ENCODE measurements around the gene DSCAM. TPM values are rescaled to one million over a fixed set of nuclear protein-coding genes. Genes with fewer than 3 reads are reported as not detected.

Gene DSCAM
- total and polyA plus RNA-seq, 2 experiments from 2014 or later = 0.07 TPM; not detected in 1

DNA sequence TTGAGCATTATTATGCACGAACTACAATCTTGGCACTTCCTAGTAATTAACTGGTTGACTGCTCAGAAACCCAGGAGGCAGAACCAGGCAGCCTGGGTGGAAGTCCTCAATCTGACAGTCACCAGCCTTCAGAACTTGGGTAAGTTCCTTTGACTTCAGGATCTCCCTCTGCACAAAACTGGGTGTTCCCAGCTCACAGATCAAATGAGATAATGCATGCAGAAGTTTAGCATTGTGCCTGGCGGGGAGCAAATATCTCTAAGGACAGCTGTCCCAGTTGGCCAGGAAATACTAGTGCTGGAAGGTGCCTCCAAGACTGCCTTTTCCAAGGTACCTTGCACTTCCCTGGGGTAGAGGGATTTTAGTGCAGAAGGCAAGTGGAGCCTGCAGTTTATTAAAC is 684.9 kb downstream of the DSCAM start (continued):
- TF ChIP-seq, protein P1, sequence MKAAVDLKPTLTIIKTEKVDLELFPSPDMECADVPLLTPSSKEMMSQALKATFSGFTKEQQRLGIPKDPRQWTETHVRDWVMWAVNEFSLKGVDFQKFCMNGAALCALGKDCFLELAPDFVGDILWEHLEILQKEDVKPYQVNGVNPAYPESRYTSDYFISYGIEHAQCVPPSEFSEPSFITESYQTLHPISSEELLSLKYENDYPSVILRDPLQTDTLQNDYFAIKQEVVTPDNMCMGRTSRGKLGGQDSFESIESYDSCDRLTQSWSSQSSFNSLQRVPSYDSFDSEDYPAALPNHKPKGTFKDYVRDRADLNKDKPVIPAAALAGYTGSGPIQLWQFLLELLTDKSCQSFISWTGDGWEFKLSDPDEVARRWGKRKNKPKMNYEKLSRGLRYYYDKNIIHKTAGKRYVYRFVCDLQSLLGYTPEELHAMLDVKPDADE (IDR thresholded peaks at IDR 0.05) = no peak

DNA sequence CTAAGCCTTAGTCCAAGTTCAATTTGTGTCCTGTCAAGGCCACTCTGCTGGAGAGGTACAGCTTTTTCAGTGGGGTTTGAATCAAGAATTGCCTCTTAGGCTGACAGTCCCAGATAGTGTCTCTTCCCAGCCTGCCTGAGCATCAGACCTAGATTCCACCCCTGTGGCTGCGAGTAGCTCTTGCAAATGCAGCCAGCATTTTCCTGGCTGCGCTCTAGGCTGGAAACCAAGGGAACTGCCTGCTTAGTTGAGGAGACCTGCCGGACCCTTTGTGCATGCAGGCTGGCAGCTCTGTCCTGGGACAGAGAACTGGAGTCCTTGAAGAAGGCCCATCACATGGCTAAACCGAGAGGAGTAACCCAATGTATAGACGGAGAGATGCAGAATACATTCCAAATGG is 686.0 kb downstream of the DSCAM start:
- no peaks in the 10 kb centered on the region for H4K20me1 ChIP-seq (replicated peaks; ENCODE audit: insufficient read depth)
- Mint-ChIP-seq H3K4me3 (no peak overlapping the region), H3K9me3 (peaks cover 52% of the 10 kb centered on the region), H3K27me3 (ENCODE audit: insufficient read depth, low read depth, poor library complexity) (peaks cover 6% of the 10 kb centered on the region), H3K4me1 (peaks cover 2% of the 10 kb centered on the region), H3K27ac (no peak overlapping the region), H3K36me3 (ENCODE audit: low read depth) (peaks cover 5% of the 10 kb centered on the region; the same call in 2 of the 3 replicates)
- no peaks in the 10 kb centered on the region for H3F3A ChIP-seq (replicated peaks; ENCODE audit: low read depth)
- no peaks in the 10 kb centered on the region for H3K4me1 ChIP-seq (ENCODE audit: insufficient read depth)
- H3K4me3 ChIP-seq = no peak overlapping the region
- H3K9me2 ChIP-seq (ENCODE audit: insufficient read depth) = no peaks in the 10 kb centered on the region
- no peak for TF ChIP-seq CREB1 (CRISPR knock-in tag; IDR thresholded peaks at IDR 0.05; ENCODE audit: low read depth)
- no peak for TF ChIP-seq ZNF331 (CRISPR knock-in tag; IDR thresholded peaks at IDR 0.05; ENCODE audit: low read depth)
- TF ChIP-seq STAT1 (IDR thresholded peaks at IDR 0.05; ENCODE audit: unreplicated experiment) = no peak
- TF ChIP-seq EZH2phosphoT487 (IDR thresholded peaks at IDR 0.05; ENCODE audit: unreplicated experiment) = no peak
- TF ChIP-seq JUNB (IDR thresholded peaks at IDR 0.05; ENCODE audit: unreplicated experiment) = no peak
- TF ChIP-seq, protein P2, sequence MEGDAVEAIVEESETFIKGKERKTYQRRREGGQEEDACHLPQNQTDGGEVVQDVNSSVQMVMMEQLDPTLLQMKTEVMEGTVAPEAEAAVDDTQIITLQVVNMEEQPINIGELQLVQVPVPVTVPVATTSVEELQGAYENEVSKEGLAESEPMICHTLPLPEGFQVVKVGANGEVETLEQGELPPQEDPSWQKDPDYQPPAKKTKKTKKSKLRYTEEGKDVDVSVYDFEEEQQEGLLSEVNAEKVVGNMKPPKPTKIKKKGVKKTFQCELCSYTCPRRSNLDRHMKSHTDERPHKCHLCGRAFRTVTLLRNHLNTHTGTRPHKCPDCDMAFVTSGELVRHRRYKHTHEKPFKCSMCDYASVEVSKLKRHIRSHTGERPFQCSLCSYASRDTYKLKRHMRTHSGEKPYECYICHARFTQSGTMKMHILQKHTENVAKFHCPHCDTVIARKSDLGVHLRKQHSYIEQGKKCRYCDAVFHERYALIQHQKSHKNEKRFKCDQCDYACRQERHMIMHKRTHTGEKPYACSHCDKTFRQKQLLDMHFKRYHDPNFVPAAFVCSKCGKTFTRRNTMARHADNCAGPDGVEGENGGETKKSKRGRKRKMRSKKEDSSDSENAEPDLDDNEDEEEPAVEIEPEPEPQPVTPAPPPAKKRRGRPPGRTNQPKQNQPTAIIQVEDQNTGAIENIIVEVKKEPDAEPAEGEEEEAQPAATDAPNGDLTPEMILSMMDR (conservative IDR thresholded peaks at IDR 0.05; ENCODE audit: low read depth in 2 of 2) = no peak
- no peak for TF ChIP-seq POLR2AphosphoS5 (IDR thresholded peaks at IDR 0.05; ENCODE audit: low read depth)
- TF ChIP-seq, protein P1 (IDR thresholded peaks at IDR 0.05) = no peak
- no peak for TF ChIP-seq EZH2 (IDR thresholded peaks at IDR 0.05; ENCODE audit: low read depth, unreplicated experiment)
- TF ChIP-seq, protein P3, sequence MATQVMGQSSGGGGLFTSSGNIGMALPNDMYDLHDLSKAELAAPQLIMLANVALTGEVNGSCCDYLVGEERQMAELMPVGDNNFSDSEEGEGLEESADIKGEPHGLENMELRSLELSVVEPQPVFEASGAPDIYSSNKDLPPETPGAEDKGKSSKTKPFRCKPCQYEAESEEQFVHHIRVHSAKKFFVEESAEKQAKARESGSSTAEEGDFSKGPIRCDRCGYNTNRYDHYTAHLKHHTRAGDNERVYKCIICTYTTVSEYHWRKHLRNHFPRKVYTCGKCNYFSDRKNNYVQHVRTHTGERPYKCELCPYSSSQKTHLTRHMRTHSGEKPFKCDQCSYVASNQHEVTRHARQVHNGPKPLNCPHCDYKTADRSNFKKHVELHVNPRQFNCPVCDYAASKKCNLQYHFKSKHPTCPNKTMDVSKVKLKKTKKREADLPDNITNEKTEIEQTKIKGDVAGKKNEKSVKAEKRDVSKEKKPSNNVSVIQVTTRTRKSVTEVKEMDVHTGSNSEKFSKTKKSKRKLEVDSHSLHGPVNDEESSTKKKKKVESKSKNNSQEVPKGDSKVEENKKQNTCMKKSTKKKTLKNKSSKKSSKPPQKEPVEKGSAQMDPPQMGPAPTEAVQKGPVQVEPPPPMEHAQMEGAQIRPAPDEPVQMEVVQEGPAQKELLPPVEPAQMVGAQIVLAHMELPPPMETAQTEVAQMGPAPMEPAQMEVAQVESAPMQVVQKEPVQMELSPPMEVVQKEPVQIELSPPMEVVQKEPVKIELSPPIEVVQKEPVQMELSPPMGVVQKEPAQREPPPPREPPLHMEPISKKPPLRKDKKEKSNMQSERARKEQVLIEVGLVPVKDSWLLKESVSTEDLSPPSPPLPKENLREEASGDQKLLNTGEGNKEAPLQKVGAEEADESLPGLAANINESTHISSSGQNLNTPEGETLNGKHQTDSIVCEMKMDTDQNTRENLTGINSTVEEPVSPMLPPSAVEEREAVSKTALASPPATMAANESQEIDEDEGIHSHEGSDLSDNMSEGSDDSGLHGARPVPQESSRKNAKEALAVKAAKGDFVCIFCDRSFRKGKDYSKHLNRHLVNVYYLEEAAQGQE (IDR thresholded peaks at IDR 0.05; ENCODE audit: unreplicated experiment) = no peak
- TF ChIP-seq, protein P4, sequence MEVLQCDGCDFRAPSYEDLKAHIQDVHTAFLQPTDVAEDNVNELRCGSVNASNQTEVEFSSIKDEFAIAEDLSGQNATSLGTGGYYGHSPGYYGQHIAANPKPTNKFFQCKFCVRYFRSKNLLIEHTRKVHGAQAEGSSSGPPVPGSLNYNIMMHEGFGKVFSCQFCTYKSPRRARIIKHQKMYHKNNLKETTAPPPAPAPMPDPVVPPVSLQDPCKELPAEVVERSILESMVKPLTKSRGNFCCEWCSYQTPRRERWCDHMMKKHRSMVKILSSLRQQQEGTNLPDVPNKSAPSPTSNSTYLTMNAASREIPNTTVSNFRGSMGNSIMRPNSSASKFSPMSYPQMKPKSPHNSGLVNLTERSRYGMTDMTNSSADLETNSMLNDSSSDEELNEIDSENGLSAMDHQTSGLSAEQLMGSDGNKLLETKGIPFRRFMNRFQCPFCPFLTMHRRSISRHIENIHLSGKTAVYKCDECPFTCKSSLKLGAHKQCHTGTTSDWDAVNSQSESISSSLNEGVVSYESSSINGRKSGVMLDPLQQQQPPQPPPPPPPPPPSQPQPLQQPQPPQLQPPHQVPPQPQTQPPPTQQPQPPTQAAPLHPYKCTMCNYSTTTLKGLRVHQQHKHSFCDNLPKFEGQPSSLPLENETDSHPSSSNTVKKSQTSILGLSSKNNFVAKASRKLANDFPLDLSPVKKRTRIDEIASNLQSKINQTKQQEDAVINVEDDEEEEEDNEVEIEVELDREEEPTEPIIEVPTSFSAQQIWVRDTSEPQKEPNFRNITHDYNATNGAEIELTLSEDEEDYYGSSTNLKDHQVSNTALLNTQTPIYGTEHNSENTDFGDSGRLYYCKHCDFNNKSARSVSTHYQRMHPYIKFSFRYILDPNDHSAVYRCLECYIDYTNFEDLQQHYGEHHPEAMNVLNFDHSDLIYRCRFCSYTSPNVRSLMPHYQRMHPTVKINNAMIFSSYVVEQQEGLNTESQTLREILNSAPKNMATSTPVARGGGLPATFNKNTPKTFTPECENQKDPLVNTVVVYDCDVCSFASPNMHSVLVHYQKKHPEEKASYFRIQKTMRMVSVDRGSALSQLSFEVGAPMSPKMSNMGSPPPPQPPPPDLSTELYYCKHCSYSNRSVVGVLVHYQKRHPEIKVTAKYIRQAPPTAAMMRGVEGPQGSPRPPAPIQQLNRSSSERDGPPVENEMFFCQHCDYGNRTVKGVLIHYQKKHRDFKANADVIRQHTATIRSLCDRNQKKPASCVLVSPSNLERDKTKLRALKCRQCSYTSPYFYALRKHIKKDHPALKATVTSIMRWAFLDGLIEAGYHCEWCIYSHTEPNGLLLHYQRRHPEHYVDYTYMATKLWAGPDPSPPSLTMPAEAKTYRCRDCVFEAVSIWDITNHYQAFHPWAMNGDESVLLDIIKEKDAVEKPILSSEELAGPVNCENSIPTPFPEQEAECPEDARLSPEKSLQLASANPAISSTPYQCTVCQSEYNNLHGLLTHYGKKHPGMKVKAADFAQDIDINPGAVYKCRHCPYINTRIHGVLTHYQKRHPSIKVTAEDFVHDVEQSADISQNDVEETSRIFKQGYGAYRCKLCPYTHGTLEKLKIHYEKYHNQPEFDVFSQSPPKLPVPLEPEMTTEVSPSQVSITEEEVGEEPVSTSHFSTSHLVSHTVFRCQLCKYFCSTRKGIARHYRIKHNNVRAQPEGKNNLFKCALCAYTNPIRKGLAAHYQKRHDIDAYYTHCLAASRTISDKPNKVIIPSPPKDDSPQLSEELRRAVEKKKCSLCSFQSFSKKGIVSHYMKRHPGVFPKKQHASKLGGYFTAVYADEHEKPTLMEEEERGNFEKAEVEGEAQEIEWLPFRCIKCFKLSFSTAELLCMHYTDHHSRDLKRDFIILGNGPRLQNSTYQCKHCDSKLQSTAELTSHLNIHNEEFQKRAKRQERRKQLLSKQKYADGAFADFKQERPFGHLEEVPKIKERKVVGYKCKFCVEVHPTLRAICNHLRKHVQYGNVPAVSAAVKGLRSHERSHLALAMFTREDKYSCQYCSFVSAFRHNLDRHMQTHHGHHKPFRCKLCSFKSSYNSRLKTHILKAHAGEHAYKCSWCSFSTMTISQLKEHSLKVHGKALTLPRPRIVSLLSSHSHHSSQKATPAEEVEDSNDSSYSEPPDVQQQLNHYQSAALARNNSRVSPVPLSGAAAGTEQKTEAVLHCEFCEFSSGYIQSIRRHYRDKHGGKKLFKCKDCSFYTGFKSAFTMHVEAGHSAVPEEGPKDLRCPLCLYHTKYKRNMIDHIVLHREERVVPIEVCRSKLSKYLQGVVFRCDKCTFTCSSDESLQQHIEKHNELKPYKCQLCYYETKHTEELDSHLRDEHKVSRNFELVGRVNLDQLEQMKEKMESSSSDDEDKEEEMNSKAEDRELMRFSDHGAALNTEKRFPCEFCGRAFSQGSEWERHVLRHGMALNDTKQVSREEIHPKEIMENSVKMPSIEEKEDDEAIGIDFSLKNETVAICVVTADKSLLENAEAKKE (CRISPR knock-in tag; IDR thresholded peaks at IDR 0.05) = no peak
- no peak for TF ChIP-seq NANOG (IDR thresholded peaks at IDR 0.05; ENCODE audit: borderline replicate concordance)
- H3K27me3 ChIP-seq (ENCODE audit: insufficient read depth) = no peaks in the 10 kb centered on the region
- DNase-seq (ENCODE audit: low spot score) (no peak), ATAC-seq (peak; percentile 64)
- no peak overlapping the region for H2AFZ ChIP-seq
- H3K79me2 ChIP-seq (replicated peaks; ENCODE audit: insufficient read depth) = no peaks in the 10 kb centered on the region
- no peak overlapping the region for H3K27ac ChIP-seq (ENCODE audit: low read depth)
- H3K36me3 ChIP-seq (ENCODE audit: insufficient read depth) = no peaks in the 10 kb centered on the region
- no peak overlapping the region for H3K4me2 ChIP-seq

Measured in GM23338 (cell line).